HCT116 (cell line): ENCODE data around the gene ERAL1. TPM values are rescaled to one million over a fixed set of nuclear protein-coding genes. Genes with fewer than 3 reads are reported as not detected.

Experiments
- ATAC-seq: fragments of 200-7000 bp; cut with Tn5 transposase; 2 replicates; pipeline ENCODE4 v1.9.1; 2020; ENCODE audit warnings: mild to moderate bottlenecking, moderate library complexity
- BruUV-seq: library from RNA; stranded (reverse); fragments of 400-500 nt; replicated peaks from 2 replicates; lab custom pipeline; 2021; lab: Mats Ljungman, UMichigan
- CTCF ChIA-PET: fragments of 300-600 bp; sonication (Branson Sonifier 250); formaldehyde crosslinking; loops from one replicate; lab custom pipeline; 2021; ENCODE audit warnings: antibody characterized with exemption; lab: Charles Lee
- POLR2A ChIA-PET: fragments of 300-600, 350-600 bp; sonication (Branson Sonifier 250); formaldehyde crosslinking; loops from one replicate; lab custom pipeline; 2021; ENCODE audit warnings: antibody characterized with exemption; lab: Charles Lee
- RAD21 ChIA-PET, 2 experiments: fragments of 300-600 bp; sonication (Branson Sonifier 250); formaldehyde crosslinking; loops; one replicate each; lab custom pipeline; 2023; ENCODE audit warnings: low total read pairs in 2 of 2; ENCODE audit not compliant: uncharacterized antibody in 2 of 2, unreplicated experiment in 2 of 2, low non-redundant PET in 1 of 2; lab: Charles Lee
- DNase-seq: peaks from one replicate; pipeline ENCODE4 v3.0.0-alpha.2; 2010; ENCODE audit warnings: low read depth, low spot score
- H2AFZ ChIP-seq: fragments of 200-600 bp; shearing (Covaris generic), sonication (generic); 2 replicates; pipeline ENCODE4 v1.6.1; 2017; ENCODE audit warnings: low read depth, mixed run types, mixed read lengths, antibody characterized with exemption, low read length; ENCODE audit not compliant: poor library complexity, severe bottlenecking
- H3K27ac ChIP-seq: 2 replicates; pipeline ENCODE4 v1.5.1; 2012; ENCODE audit warnings: low read depth, low read length
- H3K27me3 ChIP-seq: fragments of 200-600 bp; sonication (generic); 2 replicates; pipeline ENCODE4 v1.6.1; 2016; ENCODE audit warnings: mixed run types, low read length, mixed read lengths; ENCODE audit not compliant: insufficient read depth
- H3K36me3 ChIP-seq, 2 experiments: fragments of 200-500 bp in 1 of 2; fragments of 200-600 bp in 1 of 2; sonication (Bioruptor generic) in 1 of 2; sonication (generic) in 1 of 2; 2 replicates each; pipeline versions ENCODE4 v1.5.1 to v1.6.1; 2014 to 2016; ENCODE audit warnings: low read length in 2 of 2, inconsistent platforms in 1 of 2, mixed read lengths in 1 of 2, mixed run types in 1 of 2; ENCODE audit not compliant: insufficient read depth in 2 of 2, control insufficient read depth in 1 of 2
- H3K4me1 ChIP-seq, 2 experiments: fragments of 200-600 bp in 1 of 2; sonication (generic) in 1 of 2; 2 replicates each; pipeline versions ENCODE4 v1.5.1 to v1.6.1; 2012 to 2017; ENCODE audit warnings: low read length in 2 of 2, inconsistent platforms in 1 of 2, mild to moderate bottlenecking in 1 of 2, mixed read lengths in 1 of 2, mixed run types in 1 of 2, moderate library complexity in 1 of 2; ENCODE audit not compliant: insufficient read depth in 2 of 2, control insufficient read depth in 1 of 2
- H3K4me2 ChIP-seq: fragments of 200-600 bp; sonication (generic); 2 replicates; pipeline ENCODE4 v1.6.1; 2017; ENCODE audit warnings: mixed run types, low read length, mixed read lengths
- H3K4me3 ChIP-seq, 2 experiments: fragments of 200-600 bp in 1 of 2; sonication (generic) in 1 of 2; replicated peaks in 1 of 2; 2 replicates each; pipeline ENCODE4 v1.5.1; 2011 to 2016; ENCODE audit warnings: low read length in 2 of 2, control low read depth in 1 of 2, low read depth in 1 of 2, mild to moderate bottlenecking in 1 of 2, mixed read lengths in 1 of 2, mixed run types in 1 of 2
- H3K79me2 ChIP-seq: fragments of 200-600 bp; sonication (generic); 2 replicates; pipeline ENCODE4 v1.6.1; 2017; ENCODE audit warnings: mild to moderate bottlenecking, mixed run types, low read length, moderate library complexity, mixed read lengths; ENCODE audit not compliant: insufficient read depth
- H3K9ac ChIP-seq: fragments of 200-600 bp; sonication (generic); 2 replicates; pipeline ENCODE4 v1.6.1; 2016; ENCODE audit warnings: low read length, mixed read lengths
- H3K9me2 ChIP-seq: fragments of 200-600 bp; sonication (generic), shearing (Covaris generic); 2 replicates; pipeline ENCODE4 v1.6.1; 2017; ENCODE audit warnings: mixed run types, mild to moderate bottlenecking, moderate library complexity; ENCODE audit not compliant: insufficient read depth
- H3K9me3 ChIP-seq, 2 experiments: fragments of 200-500 bp in 1 of 2; fragments of 200-600 bp in 1 of 2; sonication (Bioruptor generic) in 1 of 2; sonication (generic) in 1 of 2; 2 replicates each; pipeline ENCODE4 v1.6.1; 2014 to 2017; ENCODE audit warnings: low read length in 2 of 2, mixed read lengths in 2 of 2, inconsistent platforms in 1 of 2, low read depth in 1 of 2, mild to moderate bottlenecking in 1 of 2, mixed run types in 1 of 2, moderate library complexity in 1 of 2; ENCODE audit not compliant: control insufficient read depth in 1 of 2, insufficient read depth in 1 of 2
- H4K20me1 ChIP-seq: fragments of 200-600 bp; sonication (generic), shearing (Covaris generic); 2 replicates; pipeline ENCODE4 v1.6.1; 2017; ENCODE audit warnings: mixed run types, mild to moderate bottlenecking, moderate library complexity; ENCODE audit not compliant: insufficient read depth
- CBX3 ChIP-seq: IDR thresholded peaks from 2 replicates; pipeline ENCODE4 v1.6.1; 2012; ENCODE audit warnings: low read depth
- EGR1 ChIP-seq: IDR thresholded peaks from 2 replicates; pipeline ENCODE4 v1.6.1; 2012; ENCODE audit warnings: low read depth
- ELF1 ChIP-seq: IDR thresholded peaks from 2 replicates; pipeline ENCODE4 v1.6.1; 2012; ENCODE audit warnings: low read depth, borderline replicate concordance
- EZH2 ChIP-seq: fragments of 200-600 bp; sonication (generic); IDR thresholded peaks from 2 replicates; pipeline ENCODE4 v1.6.1; 2017; ENCODE audit warnings: antibody characterized with exemption, mixed run types
- EZH2phosphoT487 ChIP-seq: fragments of 200-600 bp; IDR thresholded peaks from 2 replicates; pipeline ENCODE4 v1.6.1; 2018; ENCODE audit warnings: antibody characterized with exemption, borderline replicate concordance
- FOSL1 ChIP-seq: IDR thresholded peaks from 2 replicates; pipeline ENCODE4 v1.6.1; 2012; ENCODE audit warnings: low read depth
- POLR2AphosphoS5 ChIP-seq: IDR thresholded peaks from 2 replicates; pipeline ENCODE4 v1.6.1; 2011; ENCODE audit warnings: mild to moderate bottlenecking, low read depth, low read length, moderate library complexity
- SIN3A ChIP-seq: IDR thresholded peaks from 2 replicates; pipeline ENCODE4 v1.6.1; 2012; ENCODE audit warnings: low read depth
- SP1 ChIP-seq: IDR thresholded peaks from 2 replicates; pipeline ENCODE4 v1.6.1; 2012; ENCODE audit warnings: low read depth
- SRF ChIP-seq: IDR thresholded peaks from 2 replicates; pipeline ENCODE4 v1.6.1; 2012; ENCODE audit warnings: low read depth
- TCF7L2 ChIP-seq: IDR thresholded peaks from 2 replicates; pipeline ENCODE4 v1.7.0; 2011; ENCODE audit warnings: borderline replicate concordance, inconsistent platforms; ENCODE audit not compliant: insufficient read depth, insufficient read length; ENCODE audit errors: extremely low read depth
- YY1 ChIP-seq: IDR thresholded peaks from 2 replicates; pipeline ENCODE4 v1.6.1; 2011; ENCODE audit warnings: low read length, low read depth, moderate library complexity, mild to moderate bottlenecking; ENCODE audit not compliant: insufficient replicate concordance; ENCODE audit errors: extremely low read depth
- ZFX ChIP-seq: fragments of 450-650 bp; IDR thresholded peaks from 2 replicates; pipeline ENCODE4 v1.6.1; 2017
- ZNF274 ChIP-seq: fragments of 200-500 bp; sonication (Bioruptor generic); IDR thresholded peaks from 2 replicates; pipeline ENCODE4 v1.6.1; 2014; ENCODE audit warnings: mild to moderate bottlenecking, low read depth, low read length, inconsistent platforms
- intact Hi-C: fragments of 100-400 bp; cut with micrococcal nuclease; formaldehyde crosslinking; loops from 2 replicates; pipeline ENCODE4 v1.10.0; 2022
- total RNA-seq: library from RNA; stranded (reverse); gene quantifications from one replicate; pipeline ENCODE4 v1.2.1, GENCODE V29; 2021; ENCODE audit not compliant: unreplicated experiment
- TF ChIP-seq, protein P1 (sequence below): IDR thresholded peaks from 2 replicates; pipeline ENCODE4 v1.6.1; 2012; ENCODE audit warnings: low read depth
- TF ChIP-seq, protein P2 (sequence below): IDR thresholded peaks from 2 replicates; pipeline ENCODE4 v1.6.1; 2012
- TF ChIP-seq, protein P3 (sequence below): IDR thresholded peaks from 2 replicates; pipeline ENCODE4 v1.6.1; 2011; ENCODE audit warnings: mild to moderate bottlenecking, low read length, moderate library complexity; ENCODE audit not compliant: insufficient replicate concordance; ENCODE audit errors: extremely low read depth

ERAL1 gene
- total RNA-seq, 1 experiment from 2014 or later: 52.0 TPM

DNA sequence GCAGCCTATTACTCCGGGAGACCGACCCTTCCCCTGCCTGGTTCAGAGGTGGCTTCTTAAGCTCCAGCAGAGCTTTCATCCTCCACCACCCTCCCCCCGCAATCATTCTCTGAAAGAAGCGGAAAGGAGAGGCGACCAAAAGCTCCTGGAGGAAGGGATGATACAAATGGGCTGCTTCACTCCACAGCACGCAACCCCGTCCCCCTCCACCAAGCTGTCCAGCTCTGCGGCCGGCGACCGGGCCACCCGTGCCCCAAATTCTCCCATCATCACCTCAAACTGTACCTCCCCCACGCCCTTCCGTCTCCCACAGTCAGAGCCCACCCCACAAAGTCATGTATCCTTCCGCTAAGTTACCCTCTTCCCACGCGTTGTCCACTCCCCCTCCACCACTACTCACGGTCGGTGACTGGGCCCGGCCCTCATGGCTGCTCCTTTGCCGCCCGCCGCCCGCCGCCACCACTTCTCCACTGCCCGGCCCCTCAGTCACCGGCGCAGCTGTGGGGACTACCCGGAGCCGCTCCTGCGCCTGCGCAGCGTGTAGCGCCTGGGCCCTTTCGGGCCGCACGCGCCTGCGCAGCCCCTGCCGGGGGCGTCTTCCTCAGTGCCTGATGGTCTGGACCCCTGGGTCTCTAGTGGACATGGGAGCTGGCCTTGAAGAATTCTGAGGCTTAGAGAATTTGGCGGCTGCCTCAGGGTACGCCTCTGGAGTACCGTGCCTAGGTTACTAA, 12.4 kb upstream of the ERAL1 start, which contains the start of gene FAM222B (continued):
- TF ChIP-seq ELF1 (no peak), ZFX (peak; percentile 52; the same call in 1 of the 2 replicates), CBX3 (no peak), ZNF274 (no peak)
- TF ChIP-seq, all 23 proteins: peak for 3

DNA sequence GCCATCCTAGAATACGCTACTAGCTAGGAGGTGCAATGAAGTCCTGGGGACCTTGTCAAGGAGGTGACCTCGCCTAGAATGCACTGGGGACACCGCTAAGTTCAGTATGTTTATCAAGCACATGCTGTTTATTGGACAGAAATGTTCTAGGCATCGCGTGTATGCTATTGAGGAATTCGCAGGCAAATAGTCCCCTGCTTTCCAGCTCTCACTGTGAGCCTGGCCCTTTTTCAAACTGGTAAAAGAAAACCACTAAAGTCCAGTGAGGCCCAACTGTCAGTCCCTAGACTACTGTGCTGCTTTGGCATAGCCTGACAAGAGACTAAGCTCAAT, 11.0 kb upstream of the ERAL1 start:
- intact Hi-C loops: no loop called here
- no peak overlapping the region for H3K27ac ChIP-seq

More for the DNA sequence above, 11.0 kb upstream of the ERAL1 start:
- peaks cover 3 to 18% of the 10 kb centered on the region in 2 experiments; a peak in 3 of 4 replicates for H3K4me1 ChIP-seq
- no peak for DNase-seq
- H3K9me3 ChIP-seq: no peaks in the 10 kb centered on the region
- peak overlapping the region; percentile 83 for H3K4me2 ChIP-seq
- H3K9ac ChIP-seq: no peak overlapping the region
- ATAC-seq: no peak
- no peaks in the 10 kb centered on the region for H3K36me3 ChIP-seq
- no peak overlapping the region for H2AFZ ChIP-seq
- H3K9me2 ChIP-seq: no peaks in the 10 kb centered on the region
- H4K20me1 ChIP-seq: no peaks in the 10 kb centered on the region
- TF ChIP-seq CBX3 (no peak), SP1 (no peak), TCF7L2 (no peak), YY1 (no peak), SRF (no peak), SIN3A (no peak), ZNF274 (no peak), FOSL1 (no peak), EZH2 (no peak), EZH2phosphoT487 (no peak), EGR1 (no peak), ELF1 (no peak), POLR2AphosphoS5 (no peak)
- TF ChIP-seq, protein P1, sequence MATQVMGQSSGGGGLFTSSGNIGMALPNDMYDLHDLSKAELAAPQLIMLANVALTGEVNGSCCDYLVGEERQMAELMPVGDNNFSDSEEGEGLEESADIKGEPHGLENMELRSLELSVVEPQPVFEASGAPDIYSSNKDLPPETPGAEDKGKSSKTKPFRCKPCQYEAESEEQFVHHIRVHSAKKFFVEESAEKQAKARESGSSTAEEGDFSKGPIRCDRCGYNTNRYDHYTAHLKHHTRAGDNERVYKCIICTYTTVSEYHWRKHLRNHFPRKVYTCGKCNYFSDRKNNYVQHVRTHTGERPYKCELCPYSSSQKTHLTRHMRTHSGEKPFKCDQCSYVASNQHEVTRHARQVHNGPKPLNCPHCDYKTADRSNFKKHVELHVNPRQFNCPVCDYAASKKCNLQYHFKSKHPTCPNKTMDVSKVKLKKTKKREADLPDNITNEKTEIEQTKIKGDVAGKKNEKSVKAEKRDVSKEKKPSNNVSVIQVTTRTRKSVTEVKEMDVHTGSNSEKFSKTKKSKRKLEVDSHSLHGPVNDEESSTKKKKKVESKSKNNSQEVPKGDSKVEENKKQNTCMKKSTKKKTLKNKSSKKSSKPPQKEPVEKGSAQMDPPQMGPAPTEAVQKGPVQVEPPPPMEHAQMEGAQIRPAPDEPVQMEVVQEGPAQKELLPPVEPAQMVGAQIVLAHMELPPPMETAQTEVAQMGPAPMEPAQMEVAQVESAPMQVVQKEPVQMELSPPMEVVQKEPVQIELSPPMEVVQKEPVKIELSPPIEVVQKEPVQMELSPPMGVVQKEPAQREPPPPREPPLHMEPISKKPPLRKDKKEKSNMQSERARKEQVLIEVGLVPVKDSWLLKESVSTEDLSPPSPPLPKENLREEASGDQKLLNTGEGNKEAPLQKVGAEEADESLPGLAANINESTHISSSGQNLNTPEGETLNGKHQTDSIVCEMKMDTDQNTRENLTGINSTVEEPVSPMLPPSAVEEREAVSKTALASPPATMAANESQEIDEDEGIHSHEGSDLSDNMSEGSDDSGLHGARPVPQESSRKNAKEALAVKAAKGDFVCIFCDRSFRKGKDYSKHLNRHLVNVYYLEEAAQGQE: no peak
- TF ChIP-seq, protein P2, sequence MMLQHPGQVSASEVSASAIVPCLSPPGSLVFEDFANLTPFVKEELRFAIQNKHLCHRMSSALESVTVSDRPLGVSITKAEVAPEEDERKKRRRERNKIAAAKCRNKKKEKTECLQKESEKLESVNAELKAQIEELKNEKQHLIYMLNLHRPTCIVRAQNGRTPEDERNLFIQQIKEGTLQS: no peak
- TF ChIP-seq, protein P3, sequence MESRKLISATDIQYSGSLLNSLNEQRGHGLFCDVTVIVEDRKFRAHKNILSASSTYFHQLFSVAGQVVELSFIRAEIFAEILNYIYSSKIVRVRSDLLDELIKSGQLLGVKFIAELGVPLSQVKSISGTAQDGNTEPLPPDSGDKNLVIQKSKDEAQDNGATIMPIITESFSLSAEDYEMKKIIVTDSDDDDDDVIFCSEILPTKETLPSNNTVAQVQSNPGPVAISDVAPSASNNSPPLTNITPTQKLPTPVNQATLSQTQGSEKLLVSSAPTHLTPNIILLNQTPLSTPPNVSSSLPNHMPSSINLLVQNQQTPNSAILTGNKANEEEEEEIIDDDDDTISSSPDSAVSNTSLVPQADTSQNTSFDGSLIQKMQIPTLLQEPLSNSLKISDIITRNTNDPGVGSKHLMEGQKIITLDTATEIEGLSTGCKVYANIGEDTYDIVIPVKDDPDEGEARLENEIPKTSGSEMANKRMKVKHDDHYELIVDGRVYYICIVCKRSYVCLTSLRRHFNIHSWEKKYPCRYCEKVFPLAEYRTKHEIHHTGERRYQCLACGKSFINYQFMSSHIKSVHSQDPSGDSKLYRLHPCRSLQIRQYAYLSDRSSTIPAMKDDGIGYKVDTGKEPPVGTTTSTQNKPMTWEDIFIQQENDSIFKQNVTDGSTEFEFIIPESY: no peak
- ChIA-PET POLR2A (no interaction called here), CTCF (no interaction called here), RAD21 (interaction anchor here in 1 of 2 experiments (1.0 kb wide), 1 partner anchor 36 kb away, joined by 3 read pairs; no protein-coding TSS in a partner anchor)
- no peak overlapping the region for H3K4me3 ChIP-seq
- BruUV-seq: no TSS peak
- no peaks in the 10 kb centered on the region for H3K27me3 ChIP-seq
- H3K79me2 ChIP-seq: peaks cover 34% of the 10 kb centered on the region
